GM12864 (cell line): ENCODE results near the gene COL5A3.

ENCODE experiments used
- DNase-seq: peaks from one replicate; pipeline ENCODE4 v3.0.0-alpha.2; 2011; ENCODE audit warnings: low read depth
- H3K4me3 ChIP-seq: 2 replicates; pipeline ENCODE4 v1.5.1; 2011; ENCODE audit warnings: mild to moderate bottlenecking, low read depth, low read length, control low read depth
- CTCF ChIP-seq: IDR thresholded peaks from 2 replicates; pipeline ENCODE4 v1.5.1; 2011; ENCODE audit warnings: low read depth, mild to moderate bottlenecking, moderate library complexity, low read length, control low read depth, inconsistent platforms; ENCODE audit errors: missing control alignments

COL5A3 gene

GRCh38 chr19:10013316-10013715, 3.0 kb upstream of the COL5A3 start, which contains the start of gene RDH8:
Gene RDH8 (plus strand): TSS chr19:10013483. CDS start chr19:10013498, 15 bp downstream.
- DNase-seq: no peak
- TF ChIP-seq CTCF: no peak
- H3K4me3 ChIP-seq: no peak within 1 kb of the TSS

DNA sequence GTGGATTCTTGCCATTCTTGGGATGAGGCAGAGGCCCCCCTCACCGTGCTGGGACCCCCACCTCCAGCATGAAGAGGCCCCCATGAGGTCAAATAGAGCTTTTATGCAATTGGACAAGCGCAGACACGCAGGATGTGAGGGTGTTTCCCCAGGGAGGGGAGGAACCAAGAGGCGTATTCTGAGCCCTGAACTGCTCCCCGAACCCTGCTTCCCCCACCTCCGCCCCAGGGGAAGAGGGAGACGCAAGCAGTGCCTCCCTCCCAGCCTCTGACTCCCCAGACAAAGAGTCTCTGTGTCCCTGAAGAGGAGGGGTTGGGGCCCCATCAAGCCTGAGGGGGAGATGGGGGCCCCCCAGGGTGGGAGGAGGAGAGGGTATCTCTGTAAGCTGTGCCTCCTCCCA, 1.7 kb upstream of the COL5A3 start:
- no peak overlapping the region for H3K4me3 ChIP-seq
- no peak for TF ChIP-seq CTCF
- DNase-seq: no peak

DNA sequence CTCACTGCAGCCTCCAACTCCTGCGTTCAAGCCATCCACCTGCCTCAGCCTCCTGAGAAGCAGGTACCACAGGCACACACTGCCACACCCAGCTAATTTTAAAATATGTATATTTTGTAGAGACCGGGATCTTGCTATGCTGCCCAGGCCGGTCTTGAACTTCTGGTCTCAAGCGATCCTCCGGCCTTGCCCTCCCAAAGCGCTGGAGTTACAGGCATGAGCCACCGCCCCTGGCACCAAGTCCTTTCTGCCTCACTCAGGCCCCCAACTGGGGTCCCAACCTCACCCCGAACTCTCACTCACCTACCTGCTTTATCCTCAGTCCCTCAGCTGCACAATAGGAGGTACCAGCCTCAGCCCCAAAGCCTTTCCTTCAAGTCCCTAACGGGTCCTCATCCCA, 635 bp upstream of the COL5A3 start:
- no peak for DNase-seq
- no peak for TF ChIP-seq CTCF
- H3K4me3 ChIP-seq: no peak overlapping the region

- no peak overlapping the region for H3K4me3 ChIP-seq
- no peak for TF ChIP-seq CTCF
- no peak for DNase-seq
Measured at GRCh38 chr19:10009714-10010224, 535 bp downstream of the COL5A3 start.

DNA sequence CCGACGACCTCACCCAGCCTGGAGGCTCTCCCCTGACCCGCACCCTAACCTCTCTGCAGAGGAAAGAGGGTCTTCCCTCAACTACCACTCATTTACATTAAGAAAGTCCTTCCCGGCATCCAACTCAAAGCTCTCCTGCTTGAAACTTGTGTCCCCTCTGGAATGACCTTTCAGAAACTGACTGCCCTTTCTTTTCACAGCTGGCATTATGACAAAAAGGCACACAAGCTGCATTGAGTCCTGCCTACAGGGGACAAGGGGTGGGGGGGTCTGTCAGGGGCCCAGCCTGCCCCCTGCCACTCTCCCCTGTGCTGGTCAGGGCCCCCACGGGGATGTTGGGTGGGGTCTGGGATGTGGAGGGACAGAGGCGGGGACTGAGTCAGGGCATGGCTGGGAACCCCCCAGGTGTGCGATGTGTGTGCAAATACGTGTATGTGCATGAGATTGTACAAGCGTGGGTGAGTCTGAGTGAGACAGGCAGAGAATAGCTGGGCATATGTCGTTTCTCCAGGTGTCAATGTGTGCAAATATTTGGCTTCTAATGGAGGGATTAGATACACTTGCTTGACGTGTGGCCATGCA, 2.0 kb downstream of the COL5A3 start:
- TF ChIP-seq CTCF: no peak
- no peak for DNase-seq
- no peak overlapping the region for H3K4me3 ChIP-seq

- no peak for DNase-seq
- no peak for TF ChIP-seq CTCF
- no peak overlapping the region for H3K4me3 ChIP-seq
Measured at GRCh38 chr19:10007371-10008183, 2.7 kb downstream of the COL5A3 start.
